ENCODE measurements around the gene RIT2. TPM values are rescaled to one million over a fixed set of nuclear protein-coding genes. Genes with fewer than 3 reads are reported as not detected.

RIT2 gene
- total and polyA plus RNA-seq, 2 donors = 0.48 to 0.65 TPM

DNA sequence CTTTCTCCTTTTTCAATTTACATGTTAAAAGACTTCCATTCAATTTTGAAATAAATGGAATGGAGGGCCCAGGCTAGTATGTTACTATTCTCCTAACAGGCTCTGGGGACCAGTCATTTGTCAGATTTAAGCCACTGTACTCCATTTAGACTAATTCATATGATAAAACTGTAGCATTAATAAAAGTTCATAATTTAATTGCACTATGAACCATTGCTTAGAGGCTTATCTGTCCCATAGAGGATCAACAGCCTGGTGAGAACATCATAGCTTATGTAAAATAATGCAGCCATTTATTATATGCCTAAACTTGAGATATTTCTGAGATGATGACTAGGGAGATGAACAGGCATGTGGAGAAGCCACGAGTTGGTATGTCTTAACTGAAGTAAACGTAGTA lies 156.0 kb downstream of the RIT2 start:
- DNase-seq (ENCODE audit: extremely low spot score) = no peak
- Histone ChIP-seq H3K4me3 (ENCODE audit: low read depth, low read length) (no peak overlapping the region), H3K36me3 (ENCODE audit: insufficient read depth) (no peaks in the 10 kb centered on the region), H3K4me1 (ENCODE audit: insufficient read depth) (no peaks in the 10 kb centered on the region), H3K27ac (ENCODE audit: low read depth) (no peak overlapping the region)
- 59% methylated on average over 2 of the region's 2 CpGs for WGBS

DNA sequence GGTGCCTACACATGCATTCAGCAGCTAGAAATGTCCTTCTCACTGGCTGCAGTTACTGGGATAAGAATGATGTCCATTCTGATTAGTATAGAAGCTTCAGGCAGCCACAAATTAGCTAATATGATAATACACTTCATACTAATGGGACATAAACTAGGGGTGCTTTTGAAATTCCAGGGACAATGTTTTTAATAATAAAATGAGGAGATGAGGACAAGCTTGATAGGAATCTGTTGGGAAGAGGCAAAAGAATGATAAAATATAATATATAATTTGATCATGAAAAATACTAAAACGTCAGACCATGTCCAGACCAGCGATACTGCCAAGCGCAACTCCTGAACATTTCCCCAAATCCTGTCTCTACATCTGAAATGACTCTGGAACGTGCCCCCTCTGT lies 157.1 kb downstream of the RIT2 start:
- DNase-seq (ENCODE audit: extremely low spot score) = no peak

DNA sequence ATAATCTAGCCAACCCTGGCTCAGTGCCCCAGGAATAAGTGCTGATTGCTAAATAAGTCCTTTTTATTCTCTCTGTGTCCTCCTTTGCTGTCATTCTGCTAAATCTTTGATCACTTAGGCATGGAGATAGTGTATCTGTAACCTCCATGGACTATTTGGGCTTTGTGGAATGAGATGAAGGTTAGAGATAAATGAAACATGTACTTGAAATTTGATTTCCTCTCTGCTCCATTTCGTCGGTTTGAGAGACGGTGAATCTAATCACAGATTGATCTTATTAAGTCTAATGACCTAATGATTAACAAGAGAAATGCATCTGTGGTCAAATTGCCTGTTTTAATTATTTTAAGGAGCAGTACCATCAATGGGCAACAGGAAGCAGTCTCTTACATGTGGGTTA lies 159.2 kb downstream of the RIT2 start:
- no peak for DNase-seq (ENCODE audit: extremely low spot score)
- Histone ChIP-seq H3K4me3 (ENCODE audit: low read depth, low read length) (no peak overlapping the region), H3K36me3 (ENCODE audit: insufficient read depth) (no peaks in the 10 kb centered on the region), H3K27ac (ENCODE audit: low read depth) (no peak overlapping the region), H3K4me1 (ENCODE audit: insufficient read depth) (no peaks in the 10 kb centered on the region)
- 86% methylated on average over 3 of the region's 3 CpGs for WGBS

More for the DNA sequence above, 157.1 kb downstream of the RIT2 start:
- 87% methylated on average over 4 of the region's 4 CpGs for WGBS
- Histone ChIP-seq H3K27ac (ENCODE audit: low read depth) (no peak overlapping the region), H3K4me3 (ENCODE audit: low read depth, low read length) (no peak overlapping the region), H3K4me1 (ENCODE audit: insufficient read depth) (no peaks in the 10 kb centered on the region), H3K36me3 (ENCODE audit: insufficient read depth) (no peaks in the 10 kb centered on the region)

DNA sequence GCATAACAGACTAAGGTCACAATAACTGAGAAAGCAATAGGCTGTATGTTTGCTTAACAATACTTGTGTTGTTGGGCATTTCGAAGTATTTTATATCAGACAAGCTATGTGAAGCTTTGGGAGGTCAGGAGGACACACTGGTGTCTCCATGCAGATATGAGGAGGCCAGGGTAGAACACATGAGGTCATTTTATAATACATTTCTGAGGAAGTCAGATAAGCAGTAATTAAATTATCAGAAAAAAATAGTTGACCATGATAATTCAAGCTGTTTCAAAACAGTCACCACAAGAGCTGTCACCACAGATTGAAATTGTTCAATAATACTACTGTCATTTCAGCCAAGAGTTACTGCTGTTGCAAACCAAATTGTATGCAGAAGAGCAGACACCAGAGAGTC lies 160.6 kb downstream of the RIT2 start:
- no peaks in the 10 kb centered on the region for H3K36me3 ChIP-seq (ENCODE audit: insufficient read depth)
- H3K4me1 ChIP-seq (ENCODE audit: insufficient read depth) = no peaks in the 10 kb centered on the region
- 77% methylated on average over 1 of the region's 1 CpG for WGBS
- no peak overlapping the region for H3K27ac ChIP-seq (ENCODE audit: low read depth)
- DNase-seq (ENCODE audit: extremely low spot score) = no peak
- no peak overlapping the region for H3K4me3 ChIP-seq (ENCODE audit: low read depth, low read length)

DNA sequence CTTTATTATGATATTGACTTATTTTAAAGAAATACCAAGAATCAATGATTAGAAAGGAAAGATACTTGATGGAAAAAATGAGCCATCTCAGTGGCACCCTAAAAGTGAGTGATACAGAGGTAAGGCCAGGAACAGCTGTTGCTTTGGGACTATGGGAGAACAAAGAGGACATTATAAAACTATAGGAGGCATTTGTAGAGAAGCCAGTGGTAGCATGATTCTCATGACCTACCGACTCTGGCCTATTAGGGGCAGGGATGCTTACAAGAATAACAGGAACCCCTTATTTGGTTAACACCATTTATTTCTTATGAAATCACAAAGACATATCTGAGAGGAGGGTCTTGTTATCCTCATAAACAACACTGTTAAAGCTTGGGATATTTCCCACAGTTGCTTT lies 162.2 kb downstream of the RIT2 start:
- Histone ChIP-seq H3K27ac (ENCODE audit: low read depth) (no peak overlapping the region), H3K4me3 (ENCODE audit: low read depth, low read length) (no peak overlapping the region), H3K4me1 (ENCODE audit: insufficient read depth) (no peaks in the 10 kb centered on the region), H3K36me3 (ENCODE audit: insufficient read depth) (no peaks in the 10 kb centered on the region)
- no peak for DNase-seq (ENCODE audit: extremely low spot score)
- WGBS = 70% methylated on average over 1 of the region's 1 CpG

DNA sequence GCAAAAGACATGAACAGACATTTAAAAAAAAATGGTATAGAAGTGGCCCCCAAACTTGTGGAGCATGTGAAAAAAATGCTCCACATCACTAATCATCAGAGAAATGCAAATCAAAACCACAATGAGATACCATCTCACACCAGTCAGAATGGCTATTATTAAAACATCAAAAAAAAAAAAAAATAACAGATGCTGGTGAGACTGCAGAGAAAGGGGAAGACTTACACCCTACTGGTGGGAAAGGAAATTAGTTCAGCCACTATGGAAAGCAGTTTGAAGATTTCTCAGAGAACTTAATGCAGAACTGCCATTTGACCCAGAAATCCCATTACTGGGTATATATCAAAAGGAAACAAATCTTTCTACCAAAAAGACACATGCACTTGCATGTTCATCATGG lies 164.8 kb downstream of the RIT2 start:
- no peak overlapping the region for H3K4me3 ChIP-seq (ENCODE audit: low read depth, low read length)
- no peak for DNase-seq (ENCODE audit: extremely low spot score)
- no peak overlapping the region for H3K27ac ChIP-seq (ENCODE audit: low read depth)
- no peaks in the 10 kb centered on the region for H3K36me3 ChIP-seq (ENCODE audit: insufficient read depth)
- H3K4me1 ChIP-seq (ENCODE audit: insufficient read depth) = no peaks in the 10 kb centered on the region

DNA sequence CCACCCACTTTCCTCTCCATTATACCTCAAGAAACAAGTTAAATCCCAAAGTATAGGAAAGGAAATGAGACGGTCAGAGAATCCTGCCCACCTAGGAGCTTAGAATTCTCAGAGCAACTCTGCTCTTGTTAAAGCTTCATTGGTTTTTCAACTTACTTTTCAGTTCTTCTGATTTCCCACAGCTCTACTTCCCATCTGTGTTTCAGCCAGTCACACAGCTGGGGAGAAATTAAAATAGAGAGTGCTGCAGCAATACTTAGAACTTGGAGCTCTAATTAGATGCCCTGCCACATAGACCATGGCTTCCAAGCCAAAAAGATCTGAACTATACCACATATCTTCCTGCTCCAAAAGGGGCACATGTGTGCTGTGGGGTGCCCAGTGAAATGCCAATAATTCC lies 166.7 kb downstream of the RIT2 start:
- Histone ChIP-seq H3K36me3 (ENCODE audit: insufficient read depth) (no peaks in the 10 kb centered on the region), H3K4me3 (ENCODE audit: low read depth, low read length) (no peak overlapping the region), H3K27ac (ENCODE audit: low read depth) (no peak overlapping the region), H3K4me1 (ENCODE audit: insufficient read depth) (no peaks in the 10 kb centered on the region)
- DNase-seq (ENCODE audit: extremely low spot score) = no peak
- WGBS = 81% methylated on average over 1 of the region's 1 CpG

DNA sequence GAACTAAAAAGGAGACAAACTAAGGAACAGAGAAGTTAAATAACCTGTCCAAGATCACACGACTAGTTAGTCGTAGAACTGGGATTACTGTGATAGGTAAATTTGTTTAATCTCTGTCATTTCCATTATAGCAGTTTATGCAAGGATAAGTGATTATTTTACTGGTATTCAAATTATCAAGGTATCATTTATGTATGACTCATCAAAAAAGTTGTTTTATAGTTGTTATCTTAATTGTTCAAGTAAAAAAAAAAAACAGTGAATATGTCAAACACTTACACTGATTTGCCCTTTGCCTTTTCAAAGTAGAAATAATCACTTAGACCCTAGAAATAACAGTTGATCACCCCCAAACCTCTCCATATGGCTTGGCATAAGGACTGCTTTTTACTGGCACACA lies 173.6 kb downstream of the RIT2 start:
- Histone ChIP-seq H3K4me3 (ENCODE audit: low read depth, low read length) (no peak overlapping the region), H3K27ac (ENCODE audit: low read depth) (no peak overlapping the region), H3K4me1 (ENCODE audit: insufficient read depth) (no peaks in the 10 kb centered on the region), H3K36me3 (ENCODE audit: insufficient read depth) (no peaks in the 10 kb centered on the region)
- no peak for DNase-seq (ENCODE audit: extremely low spot score)
- WGBS = 76% methylated on average over 2 of the region's 2 CpGs

DNA sequence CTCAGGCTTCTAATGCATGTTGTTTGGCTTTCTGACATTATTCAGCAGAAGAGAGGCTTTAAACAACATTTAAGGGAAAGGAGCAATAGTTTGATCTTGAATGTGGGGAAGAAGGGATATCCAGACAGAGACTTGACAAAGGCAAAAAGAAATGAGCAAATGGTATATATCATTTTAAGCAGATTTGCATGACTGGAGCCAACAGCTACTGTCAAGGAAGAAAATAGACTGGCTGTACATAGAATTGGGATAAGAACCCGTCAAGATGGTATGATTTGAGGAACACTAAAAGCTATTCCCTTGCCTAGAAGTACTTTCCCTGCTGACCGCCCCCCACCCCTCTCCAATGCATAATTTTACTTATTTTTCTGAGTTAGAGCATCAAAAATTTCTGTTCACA lies 174.5 kb downstream of the RIT2 start:
- no peak overlapping the region for H3K27ac ChIP-seq (ENCODE audit: low read depth)

DNA sequence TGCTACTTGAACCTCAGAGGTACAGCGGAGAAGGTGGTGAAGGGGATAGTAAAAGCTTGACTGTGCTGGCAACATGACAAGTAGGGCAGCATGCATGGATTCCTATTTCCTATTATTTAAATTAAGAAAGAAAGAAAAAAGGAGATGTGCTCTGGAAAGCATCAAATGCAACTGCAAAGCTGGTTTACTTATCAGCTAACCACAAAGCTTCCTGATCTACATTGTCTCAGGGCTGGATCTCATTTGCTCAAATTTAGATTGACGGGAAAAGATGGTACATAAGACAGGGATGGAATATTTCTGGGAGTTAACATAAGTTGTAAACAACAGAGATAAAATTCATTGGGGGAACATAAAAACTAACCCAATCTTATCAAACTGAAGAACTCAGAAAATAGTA lies 178.0 kb downstream of the RIT2 start:
- Histone ChIP-seq H3K4me1 (ENCODE audit: insufficient read depth) (no peaks in the 10 kb centered on the region), H3K27ac (ENCODE audit: low read depth) (no peak overlapping the region), H3K36me3 (ENCODE audit: insufficient read depth) (no peaks in the 10 kb centered on the region), H3K4me3 (ENCODE audit: low read depth, low read length) (no peak overlapping the region)
- DNase-seq (ENCODE audit: extremely low spot score) = no peak
- WGBS = 64% methylated on average over 2 of the region's 2 CpGs

More for the DNA sequence above, 174.5 kb downstream of the RIT2 start:
- no peaks in the 10 kb centered on the region for H3K36me3 ChIP-seq (ENCODE audit: insufficient read depth)
- 76% methylated on average over 2 of the region's 2 CpGs for WGBS
- DNase-seq (ENCODE audit: extremely low spot score) = no peak
- H3K4me3 ChIP-seq (ENCODE audit: low read depth, low read length) = no peak overlapping the region
- H3K4me1 ChIP-seq (ENCODE audit: insufficient read depth) = no peaks in the 10 kb centered on the region

DNA sequence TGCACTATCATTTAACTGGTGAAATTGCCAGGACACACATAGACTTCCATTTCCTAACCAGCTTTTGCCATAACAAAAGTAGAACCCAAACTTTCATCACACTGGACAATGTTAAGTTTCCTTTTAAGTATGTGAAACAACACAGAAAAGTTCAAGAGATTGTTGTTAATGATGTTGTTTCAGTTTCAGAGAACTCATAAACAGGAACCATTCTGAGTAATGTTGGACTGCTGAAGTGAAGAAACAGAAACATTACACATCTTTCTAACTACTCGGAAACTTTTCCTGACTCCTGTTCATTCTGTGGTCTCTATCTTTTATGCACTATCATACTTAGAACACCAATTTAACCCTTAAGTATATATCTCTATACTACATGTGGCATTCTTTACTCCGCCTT lies 179.2 kb downstream of the RIT2 start:
- H3K4me3 ChIP-seq (ENCODE audit: low read depth, low read length) = no peak overlapping the region
- H3K36me3 ChIP-seq (ENCODE audit: insufficient read depth) = no peaks in the 10 kb centered on the region
- no peak for DNase-seq (ENCODE audit: extremely low spot score)
- WGBS = 64% methylated on average over 2 of the region's 2 CpGs
- H3K4me1 ChIP-seq (ENCODE audit: insufficient read depth) = no peaks in the 10 kb centered on the region
- no peak overlapping the region for H3K27ac ChIP-seq (ENCODE audit: low read depth)

DNA sequence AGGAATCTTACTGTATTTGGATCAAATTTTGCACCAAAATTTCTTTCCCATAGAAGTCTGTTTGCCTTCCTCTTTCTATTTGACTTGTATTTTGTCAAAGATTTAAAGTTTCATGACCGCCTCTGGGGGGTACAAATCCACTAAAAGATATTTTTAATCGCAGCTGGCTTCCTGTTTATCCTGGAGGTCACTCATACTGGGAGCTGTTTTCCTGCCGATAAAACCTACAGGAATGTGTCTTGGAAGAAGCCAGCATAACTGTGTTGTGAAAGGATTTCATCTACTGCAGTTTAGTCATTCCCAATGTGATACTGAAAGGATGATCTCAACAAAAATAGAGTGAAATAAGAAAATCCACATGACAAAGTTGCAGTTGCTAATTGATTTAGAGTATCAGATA lies 184.0 kb downstream of the RIT2 start:
- no peak overlapping the region for H3K27ac ChIP-seq (ENCODE audit: low read depth)
- H3K36me3 ChIP-seq (ENCODE audit: insufficient read depth) = no peaks in the 10 kb centered on the region
- no peak for DNase-seq (ENCODE audit: extremely low spot score)
- H3K4me3 ChIP-seq (ENCODE audit: low read depth, low read length) = no peak overlapping the region
- WGBS = 6% methylated on average over 3 of the region's 3 CpGs
- H3K4me1 ChIP-seq (ENCODE audit: insufficient read depth) = no peaks in the 10 kb centered on the region

DNA sequence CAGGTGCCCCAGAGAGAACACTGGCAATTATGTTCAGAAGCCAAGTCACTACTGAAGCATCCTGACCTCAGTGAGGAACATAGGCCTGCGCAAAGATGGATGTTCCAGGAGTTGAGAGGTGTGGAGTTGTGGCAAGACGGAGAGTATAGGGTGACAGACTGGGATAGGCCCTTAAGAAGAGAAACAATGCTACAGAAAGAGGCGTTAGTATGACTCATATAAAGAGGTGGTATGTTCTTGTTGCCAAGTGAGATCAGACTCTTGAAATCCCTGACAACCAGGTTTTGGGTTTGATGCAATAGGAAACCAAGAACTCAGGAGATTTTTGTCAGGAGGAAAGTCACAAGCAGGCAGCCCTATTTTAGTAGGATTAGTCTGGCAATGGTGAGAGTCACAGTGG lies 185.6 kb downstream of the RIT2 start:
- Histone ChIP-seq H3K36me3 (ENCODE audit: insufficient read depth) (no peaks in the 10 kb centered on the region), H3K4me1 (ENCODE audit: insufficient read depth) (no peaks in the 10 kb centered on the region), H3K4me3 (ENCODE audit: low read depth, low read length) (no peak overlapping the region), H3K27ac (ENCODE audit: low read depth) (no peak overlapping the region)
- no peak for DNase-seq (ENCODE audit: extremely low spot score)
- 95% methylated on average over 3 of the region's 3 CpGs for WGBS

DNA sequence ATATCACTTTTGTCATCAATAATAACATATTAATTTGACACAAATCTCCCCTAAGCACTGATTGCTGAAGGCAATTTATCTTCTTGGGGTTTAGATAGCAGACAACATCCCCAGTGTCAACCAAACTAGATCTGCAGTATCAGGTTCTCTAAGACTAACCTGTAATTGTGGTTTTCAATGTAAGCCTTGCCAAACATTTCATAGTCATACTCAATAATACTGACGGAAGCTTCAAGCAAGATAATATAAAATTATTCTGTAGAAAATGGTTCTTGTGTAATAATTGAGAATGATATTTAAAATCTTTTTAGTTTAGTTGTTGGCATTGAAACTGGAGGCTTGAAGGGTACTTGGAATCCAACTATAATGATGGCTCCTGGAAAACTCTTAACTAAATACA lies 186.3 kb downstream of the RIT2 start:
- 93% methylated on average over 1 of the region's 1 CpG for WGBS

DNA sequence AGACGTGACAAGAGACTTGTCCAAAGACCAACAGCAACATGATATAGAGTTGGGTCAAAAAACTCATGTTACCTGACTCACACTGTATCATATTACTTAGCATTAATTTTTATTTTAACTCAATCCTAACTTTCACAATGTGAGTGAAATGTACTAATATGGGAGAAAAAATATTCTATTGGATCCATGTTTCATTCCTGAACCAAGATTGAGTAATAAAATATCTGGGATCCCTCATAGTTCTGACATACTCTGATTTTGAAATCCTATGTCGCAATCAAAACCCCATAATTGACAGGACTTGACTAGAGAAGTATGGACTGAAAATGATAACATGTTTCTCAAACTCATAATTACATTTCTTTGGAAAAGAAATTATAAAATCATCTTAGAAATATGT lies 190.4 kb downstream of the RIT2 start:
- DNase-seq (ENCODE audit: extremely low spot score) = no peak
- Histone ChIP-seq H3K4me1 (ENCODE audit: insufficient read depth) (no peaks in the 10 kb centered on the region), H3K36me3 (ENCODE audit: insufficient read depth) (no peaks in the 10 kb centered on the region), H3K27ac (ENCODE audit: low read depth) (no peak overlapping the region), H3K4me3 (ENCODE audit: low read depth, low read length) (no peak overlapping the region)
- WGBS = 81% methylated on average over 2 of the region's 2 CpGs

More for the DNA sequence above, 186.3 kb downstream of the RIT2 start:
- no peak overlapping the region for H3K4me3 ChIP-seq (ENCODE audit: low read depth, low read length)
- no peak overlapping the region for H3K27ac ChIP-seq (ENCODE audit: low read depth)
- no peaks in the 10 kb centered on the region for H3K4me1 ChIP-seq (ENCODE audit: insufficient read depth)
- H3K36me3 ChIP-seq (ENCODE audit: insufficient read depth) = no peaks in the 10 kb centered on the region
- DNase-seq (ENCODE audit: extremely low spot score) = no peak
